ENCODE data around the gene CTIF.

DNA sequence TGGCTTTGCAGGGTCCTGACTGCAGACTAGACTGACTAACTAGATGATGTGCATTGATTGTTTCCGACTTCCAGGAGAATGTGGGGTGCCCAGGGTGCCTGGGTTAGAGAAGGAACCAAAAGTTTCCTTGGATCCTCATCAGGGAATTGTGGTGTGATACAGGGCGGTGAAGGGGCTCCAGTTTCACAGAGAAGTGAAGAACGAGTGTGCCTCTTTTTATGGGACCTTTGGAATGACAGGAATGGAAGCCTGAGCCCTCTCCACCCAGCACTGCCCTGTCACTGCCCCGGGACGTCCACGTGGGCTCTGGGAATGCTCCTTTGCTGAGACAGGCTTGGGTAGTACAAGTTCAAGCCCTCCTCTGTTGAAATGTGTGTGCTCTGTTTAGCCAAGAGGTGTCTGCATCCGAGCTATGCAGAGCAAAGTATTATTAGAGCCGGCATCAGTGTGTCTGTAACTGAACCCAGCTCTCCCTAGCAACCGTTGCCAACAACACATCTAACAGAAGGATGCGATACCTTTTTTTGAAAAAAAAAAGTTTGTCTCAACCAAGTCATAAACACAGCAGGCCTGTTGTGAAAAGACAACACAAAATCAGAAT lies 228.4 kb downstream of the CTIF start:
- TF ChIP-seq, protein P1, sequence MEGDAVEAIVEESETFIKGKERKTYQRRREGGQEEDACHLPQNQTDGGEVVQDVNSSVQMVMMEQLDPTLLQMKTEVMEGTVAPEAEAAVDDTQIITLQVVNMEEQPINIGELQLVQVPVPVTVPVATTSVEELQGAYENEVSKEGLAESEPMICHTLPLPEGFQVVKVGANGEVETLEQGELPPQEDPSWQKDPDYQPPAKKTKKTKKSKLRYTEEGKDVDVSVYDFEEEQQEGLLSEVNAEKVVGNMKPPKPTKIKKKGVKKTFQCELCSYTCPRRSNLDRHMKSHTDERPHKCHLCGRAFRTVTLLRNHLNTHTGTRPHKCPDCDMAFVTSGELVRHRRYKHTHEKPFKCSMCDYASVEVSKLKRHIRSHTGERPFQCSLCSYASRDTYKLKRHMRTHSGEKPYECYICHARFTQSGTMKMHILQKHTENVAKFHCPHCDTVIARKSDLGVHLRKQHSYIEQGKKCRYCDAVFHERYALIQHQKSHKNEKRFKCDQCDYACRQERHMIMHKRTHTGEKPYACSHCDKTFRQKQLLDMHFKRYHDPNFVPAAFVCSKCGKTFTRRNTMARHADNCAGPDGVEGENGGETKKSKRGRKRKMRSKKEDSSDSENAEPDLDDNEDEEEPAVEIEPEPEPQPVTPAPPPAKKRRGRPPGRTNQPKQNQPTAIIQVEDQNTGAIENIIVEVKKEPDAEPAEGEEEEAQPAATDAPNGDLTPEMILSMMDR (IDR thresholded peaks at IDR 0.05) = no peak
- no peak for TF ChIP-seq YY1 (IDR thresholded peaks at IDR 0.05; ENCODE audit: low read depth)
- TF ChIP-seq RCOR1 (IDR thresholded peaks at IDR 0.05; ENCODE audit: low read length) = no peak
- no peak for TF ChIP-seq EZH2phosphoT487 (IDR thresholded peaks at IDR 0.05; ENCODE audit: borderline replicate concordance, low read depth)

Measured in SK-N-SH (cell line).